ENCODE measurements around the gene RNF214. TPM values are rescaled to one million over a fixed set of nuclear protein-coding genes. Genes with fewer than 3 reads are reported as not detected.

RNF214 gene
- polyA plus RNA-seq, 3 donors = 6.4 to 13.8 (median 7.8) TPM

DNA sequence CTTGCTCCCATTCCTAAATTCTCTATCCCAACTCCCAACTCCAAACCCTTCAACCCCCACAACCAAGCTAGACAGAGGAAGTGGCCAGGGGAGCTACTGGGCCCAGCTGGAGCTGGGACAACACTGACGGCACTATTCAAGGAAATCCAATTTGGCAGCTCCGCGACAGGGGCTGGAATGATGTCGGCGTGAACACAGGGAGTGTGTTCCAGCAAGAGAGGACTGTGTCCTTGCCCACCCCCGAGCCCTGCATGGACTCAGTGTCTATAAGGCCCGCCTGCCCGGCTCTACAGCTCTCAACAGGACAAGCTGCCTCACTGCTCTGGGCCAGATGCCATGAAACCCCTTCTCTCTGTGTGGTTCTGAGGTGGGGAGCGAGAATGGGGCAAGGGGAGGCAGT, 11.9 kb upstream of the RNF214 start:
- no peak overlapping the region for H2AFZ ChIP-seq (ENCODE audit: insufficient read depth, low read depth, low read length, poor library complexity, severe bottlenecking)
- peaks cover 0 to 3% of the 10 kb centered on the region in 2 donors for H3K4me1 ChIP-seq (ENCODE audit: control insufficient read depth in 1 of 2, insufficient read depth in 2 of 2, low read length in 2 of 2)
- Mint-ChIP-seq H3K36me3 (peaks cover 89 to 100% of the 10 kb centered on the region in 2 donors), H3K27ac (peak overlapping the region in 1 of 7 donors; percentile 69), H3K9me3 (no peaks in the 10 kb centered on the region), H3K27me3 (ENCODE audit: low read depth in 3 of 3) (no peaks in the 10 kb centered on the region), H3K4me1 (peaks cover 6% of the 10 kb centered on the region), H3K4me3 (no peak overlapping the region)
- H3K27me3 ChIP-seq (ENCODE audit: control insufficient read depth in 2 of 2, insufficient read depth in 2 of 2, low read length in 2 of 2) = no peaks in the 10 kb centered on the region
- H3K79me2 ChIP-seq (ENCODE audit: insufficient read depth, low read length) = no peaks in the 10 kb centered on the region
- WGBS (ENCODE audit: insufficient coverage) = 98% methylated on average over 9 of the region's 9 CpGs
- H3K27ac ChIP-seq (ENCODE audit: low read depth in 1 of 2, low read length in 2 of 2) = no peak overlapping the region
- H4K20me1 ChIP-seq (ENCODE audit: insufficient read depth, low read length) = no peaks in the 10 kb centered on the region
- H3K4me2 ChIP-seq (replicated peaks; ENCODE audit: extremely low read depth, low read length, poor library complexity, severe bottlenecking) = no peak overlapping the region
- no peak for TF ChIP-seq CTCF (IDR thresholded peaks at IDR 0.05)
- H3K36me3 ChIP-seq (replicated peaks in 1 of 2; ENCODE audit: control insufficient read depth in 1 of 2, insufficient read depth in 2 of 2, low read length in 2 of 2) = peaks cover 94 to 100% of the 10 kb centered on the region in 2 donors
- no peak overlapping the region for H3K4me3 ChIP-seq (replicated peaks in 1 of 3; ENCODE audit: low read depth in 2 of 3, low read length in 3 of 3)
- no peak overlapping the region for H3K9ac ChIP-seq (ENCODE audit: insufficient read depth, low read length, poor library complexity, severe bottlenecking)
- intact Hi-C loops (cut with micrococcal nuclease) = loop anchor here (5.0 to 10.0 kb wide), 3 partner anchors 38 to 346 kb away; no protein-coding TSS in a partner anchor
- no peaks in the 10 kb centered on the region for H3K9me3 ChIP-seq (replicated peaks in 1 of 2; ENCODE audit: control insufficient read depth in 1 of 2, insufficient read depth in 1 of 2, low read length in 2 of 2)
- no peak for DNase-seq

GRCh38 chr11:117220999-117221774, 11.3 kb upstream of the RNF214 start:
- H3K4me3 ChIP-seq (replicated peaks in 1 of 3; ENCODE audit: low read depth in 2 of 3, low read length in 3 of 3) = no peak overlapping the region
- peak overlapping the region in 1 of 2 donors; percentile 6 for H3K27ac ChIP-seq (ENCODE audit: low read depth in 1 of 2, low read length in 2 of 2)
- no peaks in the 10 kb centered on the region for H3K9me3 Mint-ChIP-seq
- no peak overlapping the region for H3K9ac ChIP-seq (ENCODE audit: insufficient read depth, low read length, poor library complexity, severe bottlenecking)
- H3K27me3 Mint-ChIP-seq (ENCODE audit: low read depth in 3 of 3) = no peaks in the 10 kb centered on the region
- H3K9me3 ChIP-seq (replicated peaks in 1 of 2; ENCODE audit: control insufficient read depth in 1 of 2, insufficient read depth in 1 of 2, low read length in 2 of 2) = no peaks in the 10 kb centered on the region
- intact Hi-C loops (cut with micrococcal nuclease) = loop anchor here (5.0 to 10.0 kb wide), 3 partner anchors 39 to 346 kb away; no protein-coding TSS in a partner anchor
- no peak for TF ChIP-seq CTCF (IDR thresholded peaks at IDR 0.05)
- no peak overlapping the region for H2AFZ ChIP-seq (ENCODE audit: insufficient read depth, low read depth, low read length, poor library complexity, severe bottlenecking)
- peaks cover 6% of the 10 kb centered on the region for H3K4me1 Mint-ChIP-seq
- no peak overlapping the region for H3K4me3 Mint-ChIP-seq
- peaks cover 90 to 100% of the 10 kb centered on the region in 2 donors for H3K36me3 ChIP-seq (replicated peaks in 1 of 2; ENCODE audit: control insufficient read depth in 1 of 2, insufficient read depth in 2 of 2, low read length in 2 of 2)
- peak overlapping the region in 3 of 7 donors; percentile 15 to 84 (median 65) for H3K27ac Mint-ChIP-seq
- H3K36me3 Mint-ChIP-seq = peaks cover 91 to 100% of the 10 kb centered on the region in 2 donors
- no peaks in the 10 kb centered on the region for H4K20me1 ChIP-seq (ENCODE audit: insufficient read depth, low read length)
- H3K27me3 ChIP-seq (ENCODE audit: control insufficient read depth in 2 of 2, insufficient read depth in 2 of 2, low read length in 2 of 2) = no peaks in the 10 kb centered on the region
- peaks cover 0 to 3% of the 10 kb centered on the region in 2 donors for H3K4me1 ChIP-seq (ENCODE audit: control insufficient read depth in 1 of 2, insufficient read depth in 2 of 2, low read length in 2 of 2)
- no peaks in the 10 kb centered on the region for H3K79me2 ChIP-seq (ENCODE audit: insufficient read depth, low read length)
- H3K4me2 ChIP-seq (replicated peaks; ENCODE audit: extremely low read depth, low read length, poor library complexity, severe bottlenecking) = no peak overlapping the region
- WGBS (ENCODE audit: insufficient coverage) = 97% methylated on average over 5 of the region's 7 CpGs
- no peak for DNase-seq
